HFF-Myc (cell line): ENCODE results near the gene ABI3BP.
"Not testable (repeated sequence)": the region's sequence is repeated elsewhere in the genome, so short reads cannot be mapped to it uniquely, and the experiment has no call there.

ENCODE experiments used
- DNase-seq: peaks from one replicate; pipeline ENCODE4 v3.0.0-alpha.2; 2011; ENCODE audit warnings: low read depth; ENCODE audit errors: extremely low read depth
- H3K4me3 ChIP-seq: replicated peaks from 2 replicates; pipeline ENCODE4 v1.5.1; 2011; ENCODE audit warnings: low read depth, mild to moderate bottlenecking, control low read depth, low read length
- TF ChIP-seq, protein P1 (sequence below): IDR thresholded peaks from 2 replicates; pipeline ENCODE4 v1.5.1; 2012; ENCODE audit warnings: mild to moderate bottlenecking, low read depth, low read length, control low read depth; ENCODE audit errors: missing control alignments

The ABI3BP gene

DNA sequence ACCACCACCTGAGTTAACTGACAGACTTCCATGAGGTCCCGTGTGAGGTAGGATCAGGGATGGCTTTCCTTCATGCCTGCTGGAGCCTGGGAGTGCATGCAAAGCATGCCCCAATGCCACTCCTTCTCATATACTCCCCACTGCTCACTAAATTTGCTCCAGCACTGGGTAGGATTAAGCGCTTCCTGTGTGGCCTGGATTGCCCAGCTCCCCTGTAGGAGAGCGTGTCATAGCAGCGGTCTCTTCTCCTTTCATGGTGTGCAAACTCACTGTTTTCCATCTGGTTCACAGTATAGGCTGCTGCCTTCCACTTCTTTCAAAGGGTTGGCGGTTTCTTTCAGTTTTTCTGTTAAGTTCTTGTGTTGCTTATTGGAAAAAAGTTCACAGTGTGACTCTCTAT lies 34.1 kb upstream of the ABI3BP start:
- no peak for DNase-seq
- no peak overlapping the region for H3K4me3 ChIP-seq
- TF ChIP-seq, protein P1, sequence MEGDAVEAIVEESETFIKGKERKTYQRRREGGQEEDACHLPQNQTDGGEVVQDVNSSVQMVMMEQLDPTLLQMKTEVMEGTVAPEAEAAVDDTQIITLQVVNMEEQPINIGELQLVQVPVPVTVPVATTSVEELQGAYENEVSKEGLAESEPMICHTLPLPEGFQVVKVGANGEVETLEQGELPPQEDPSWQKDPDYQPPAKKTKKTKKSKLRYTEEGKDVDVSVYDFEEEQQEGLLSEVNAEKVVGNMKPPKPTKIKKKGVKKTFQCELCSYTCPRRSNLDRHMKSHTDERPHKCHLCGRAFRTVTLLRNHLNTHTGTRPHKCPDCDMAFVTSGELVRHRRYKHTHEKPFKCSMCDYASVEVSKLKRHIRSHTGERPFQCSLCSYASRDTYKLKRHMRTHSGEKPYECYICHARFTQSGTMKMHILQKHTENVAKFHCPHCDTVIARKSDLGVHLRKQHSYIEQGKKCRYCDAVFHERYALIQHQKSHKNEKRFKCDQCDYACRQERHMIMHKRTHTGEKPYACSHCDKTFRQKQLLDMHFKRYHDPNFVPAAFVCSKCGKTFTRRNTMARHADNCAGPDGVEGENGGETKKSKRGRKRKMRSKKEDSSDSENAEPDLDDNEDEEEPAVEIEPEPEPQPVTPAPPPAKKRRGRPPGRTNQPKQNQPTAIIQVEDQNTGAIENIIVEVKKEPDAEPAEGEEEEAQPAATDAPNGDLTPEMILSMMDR, result no peak

DNA sequence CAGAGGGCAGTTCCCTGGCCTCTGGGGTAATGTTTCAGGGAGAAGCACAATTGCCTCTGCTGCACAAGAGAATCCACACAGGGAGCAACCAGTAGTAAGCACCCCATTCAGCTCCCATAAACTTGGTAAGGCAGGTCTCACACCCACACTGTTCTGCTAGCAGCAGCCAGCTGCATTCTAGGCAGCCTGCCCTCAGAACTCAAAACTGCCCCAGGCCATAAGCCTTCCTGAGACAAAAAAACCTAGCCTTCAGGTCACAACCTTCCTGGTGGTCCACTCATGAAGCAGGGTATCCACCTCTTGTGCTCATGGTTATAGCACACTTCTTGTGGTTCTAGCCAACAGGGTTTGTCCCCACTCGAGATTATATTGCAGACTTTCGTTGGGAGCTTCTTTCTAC lies 33.7 kb upstream of the ABI3BP start:
- DNase-seq, result no peak
- no peak overlapping the region for H3K4me3 ChIP-seq
- TF ChIP-seq, protein P1, result no peak

DNA sequence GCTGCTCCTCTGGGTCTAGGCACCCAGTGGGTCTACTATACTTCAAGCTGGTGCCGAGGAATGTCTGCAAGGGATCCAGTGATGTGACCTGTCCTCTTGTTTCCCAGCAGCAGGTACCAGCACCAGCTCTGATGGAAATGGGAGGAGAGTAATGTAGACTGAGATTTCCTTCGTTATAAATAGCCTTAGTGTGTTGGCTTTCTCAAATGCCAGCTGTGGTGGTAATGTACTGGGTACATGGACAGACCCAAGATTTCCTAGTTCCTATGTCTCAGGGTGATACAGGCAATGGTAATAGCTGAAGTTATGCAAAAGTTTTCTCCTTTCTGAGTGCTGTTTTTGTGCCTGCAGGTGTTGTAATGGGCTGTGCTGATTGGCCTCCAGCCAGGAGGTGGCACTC lies 33.0 kb upstream of the ABI3BP start:
- no peak overlapping the region for H3K4me3 ChIP-seq
- TF ChIP-seq, protein P1, result no peak
- no peak for DNase-seq

DNA sequence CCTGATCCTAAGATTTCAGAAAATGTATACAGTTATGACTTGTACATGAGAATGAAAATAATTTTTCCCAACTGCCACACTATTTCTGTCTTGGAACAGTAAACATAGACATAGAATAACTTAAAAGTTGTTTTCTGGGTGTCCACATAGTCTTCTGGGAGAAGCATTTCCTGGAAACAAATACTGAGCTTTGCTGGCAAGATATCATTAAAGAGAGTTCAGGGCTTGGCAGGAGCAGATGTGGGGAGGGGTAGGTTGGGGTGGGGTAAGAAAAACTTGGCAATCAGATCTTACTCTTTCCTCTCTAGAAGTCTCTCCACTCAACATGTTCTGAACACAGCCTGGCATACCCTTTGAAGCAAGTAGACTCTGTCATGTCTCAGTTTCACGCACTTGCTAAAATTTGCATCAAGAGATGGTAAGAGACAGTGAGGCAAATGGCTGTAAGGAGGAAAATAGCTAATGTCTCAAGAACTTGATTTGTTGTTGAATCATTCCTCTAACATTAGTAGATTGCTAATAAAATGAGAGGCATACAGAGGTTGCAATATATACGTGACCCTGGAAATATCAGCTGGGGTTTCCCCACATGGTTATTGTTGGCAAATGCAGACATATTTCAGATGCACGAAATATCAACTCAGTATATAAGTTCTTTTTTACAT lies 27.3 kb upstream of the ABI3BP start:
- TF ChIP-seq, protein P1, result no peak
- H3K4me3 ChIP-seq, result no peak overlapping the region
- DNase-seq, result no peak

DNA sequence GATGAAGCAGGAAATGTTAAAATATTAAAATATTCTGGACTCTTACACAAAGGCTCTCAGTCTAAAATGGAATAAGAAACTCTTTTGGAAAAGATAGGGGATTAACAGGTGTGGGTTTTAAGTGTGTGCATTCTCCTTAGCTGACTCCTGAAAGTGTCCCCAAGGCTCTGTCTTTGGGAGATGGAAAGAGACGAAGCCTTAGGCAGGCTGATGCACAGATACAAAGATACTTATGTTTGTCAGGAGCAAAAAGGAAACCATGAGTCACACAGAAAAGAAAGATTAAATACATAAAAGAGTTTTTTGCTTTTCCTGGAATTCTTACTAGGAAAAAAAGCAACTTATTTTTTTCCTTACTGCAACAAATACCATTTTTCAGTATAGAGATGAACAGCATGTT lies 23.8 kb upstream of the ABI3BP start:
- TF ChIP-seq, protein P1, result no peak
- no peak for DNase-seq
- no peak overlapping the region for H3K4me3 ChIP-seq

DNA sequence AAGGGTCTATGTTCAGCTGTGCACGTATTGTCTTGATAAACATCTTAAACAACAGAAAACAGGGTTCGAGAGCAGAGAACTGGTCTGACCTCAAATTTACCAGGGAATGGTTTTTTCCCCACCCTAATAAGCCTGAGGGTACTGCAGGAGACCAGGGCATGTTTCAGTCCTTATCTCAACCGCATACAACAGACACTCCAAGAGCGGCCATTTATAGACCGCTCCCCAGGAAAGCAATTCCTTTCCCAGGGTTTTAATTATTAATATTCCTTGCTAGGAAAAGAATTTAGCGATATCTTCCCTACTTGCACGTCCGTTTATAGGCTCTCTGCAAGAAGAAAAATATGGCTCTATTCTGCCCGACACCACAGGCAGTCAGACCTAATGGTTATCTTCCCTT lies 19.1 kb upstream of the ABI3BP start:
- DNase-seq, H3K4me3 ChIP-seq: not testable (repeated sequence)

DNA sequence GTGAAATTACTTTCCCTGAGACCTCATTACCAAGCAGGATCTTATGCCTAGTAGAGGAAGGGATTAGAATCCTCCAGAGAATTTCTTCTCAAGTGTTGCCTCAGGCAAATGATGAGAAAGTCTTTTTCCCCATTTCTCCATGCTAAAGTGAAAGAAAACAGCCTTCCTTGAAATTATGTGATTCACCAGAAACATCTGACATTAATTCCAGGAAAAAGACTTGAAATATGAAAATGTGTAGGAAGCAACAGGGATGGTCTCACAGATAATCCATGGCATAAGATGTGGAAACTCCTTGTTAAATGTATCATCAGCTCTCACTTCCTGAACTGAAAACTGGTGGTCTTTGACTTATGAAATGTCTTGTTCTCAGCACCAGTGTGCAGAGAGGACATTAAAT lies 17.9 kb upstream of the ABI3BP start:
- no peak for DNase-seq
- TF ChIP-seq, protein P1, result no peak
- no peak overlapping the region for H3K4me3 ChIP-seq
